ENCODE results near the gene TEDC2. TPM values are rescaled to one million over a fixed set of nuclear protein-coding genes. Genes with fewer than 3 reads are reported as not detected.

The TEDC2 gene
- total RNA-seq, 1 donor from 2014 or later: 12.0 TPM

DNA sequence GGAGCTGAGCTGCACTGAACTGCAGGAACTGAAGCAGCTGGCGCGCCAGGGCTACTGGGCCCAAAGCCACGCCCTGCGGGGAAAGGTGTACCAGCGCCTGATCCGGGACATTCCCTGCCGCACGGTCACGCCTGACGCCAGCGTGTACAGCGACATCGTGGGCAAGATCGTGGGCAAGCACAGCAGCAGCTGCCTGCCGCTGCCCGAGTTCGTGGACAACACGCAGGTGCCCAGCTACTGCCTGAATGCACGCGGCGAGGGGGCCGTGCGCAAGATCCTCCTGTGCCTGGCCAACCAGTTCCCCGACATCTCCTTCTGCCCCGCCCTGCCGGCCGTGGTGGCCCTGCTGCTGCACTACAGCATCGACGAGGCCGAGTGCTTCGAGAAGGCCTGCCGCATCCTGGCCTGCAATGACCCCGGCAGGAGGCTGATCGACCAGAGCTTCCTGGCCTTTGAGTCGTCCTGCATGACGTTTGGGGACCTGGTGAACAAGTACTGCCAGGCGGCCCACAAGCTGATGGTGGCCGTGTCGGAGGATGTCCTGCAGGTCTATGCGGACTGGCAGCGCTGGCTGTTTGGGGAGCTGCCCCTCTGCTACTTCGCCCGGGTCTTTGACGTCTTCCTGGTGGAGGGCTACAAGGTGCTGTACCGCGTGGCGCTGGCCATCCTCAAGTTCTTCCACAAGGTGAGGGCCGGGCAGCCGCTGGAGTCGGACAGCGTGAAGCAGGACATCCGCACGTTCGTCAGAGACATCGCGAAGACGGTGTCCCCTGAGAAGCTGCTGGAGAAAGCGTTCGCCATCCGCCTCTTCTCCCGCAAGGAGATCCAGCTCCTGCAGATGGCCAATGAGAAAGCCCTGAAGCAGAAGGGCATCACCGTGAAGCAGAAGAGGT is 36.6 kb downstream of the TEDC2 start:
- no peak for DNase-seq (ENCODE audit: low read depth)
- H3K4me3 ChIP-seq (ENCODE audit: low read depth, low read length): no peak overlapping the region
- H3K36me3 ChIP-seq (ENCODE audit: control insufficient read depth, insufficient read depth, low read length): peaks cover 5% of the 10 kb centered on the region
- H3K27me3 ChIP-seq (ENCODE audit: control insufficient read depth, insufficient read depth, low read length): no peaks in the 10 kb centered on the region
- TF ChIP-seq, protein P1, sequence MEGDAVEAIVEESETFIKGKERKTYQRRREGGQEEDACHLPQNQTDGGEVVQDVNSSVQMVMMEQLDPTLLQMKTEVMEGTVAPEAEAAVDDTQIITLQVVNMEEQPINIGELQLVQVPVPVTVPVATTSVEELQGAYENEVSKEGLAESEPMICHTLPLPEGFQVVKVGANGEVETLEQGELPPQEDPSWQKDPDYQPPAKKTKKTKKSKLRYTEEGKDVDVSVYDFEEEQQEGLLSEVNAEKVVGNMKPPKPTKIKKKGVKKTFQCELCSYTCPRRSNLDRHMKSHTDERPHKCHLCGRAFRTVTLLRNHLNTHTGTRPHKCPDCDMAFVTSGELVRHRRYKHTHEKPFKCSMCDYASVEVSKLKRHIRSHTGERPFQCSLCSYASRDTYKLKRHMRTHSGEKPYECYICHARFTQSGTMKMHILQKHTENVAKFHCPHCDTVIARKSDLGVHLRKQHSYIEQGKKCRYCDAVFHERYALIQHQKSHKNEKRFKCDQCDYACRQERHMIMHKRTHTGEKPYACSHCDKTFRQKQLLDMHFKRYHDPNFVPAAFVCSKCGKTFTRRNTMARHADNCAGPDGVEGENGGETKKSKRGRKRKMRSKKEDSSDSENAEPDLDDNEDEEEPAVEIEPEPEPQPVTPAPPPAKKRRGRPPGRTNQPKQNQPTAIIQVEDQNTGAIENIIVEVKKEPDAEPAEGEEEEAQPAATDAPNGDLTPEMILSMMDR (IDR thresholded peaks at IDR 0.05; ENCODE audit: insufficient read depth, low read length, poor library complexity, severe bottlenecking): no peak

DNA sequence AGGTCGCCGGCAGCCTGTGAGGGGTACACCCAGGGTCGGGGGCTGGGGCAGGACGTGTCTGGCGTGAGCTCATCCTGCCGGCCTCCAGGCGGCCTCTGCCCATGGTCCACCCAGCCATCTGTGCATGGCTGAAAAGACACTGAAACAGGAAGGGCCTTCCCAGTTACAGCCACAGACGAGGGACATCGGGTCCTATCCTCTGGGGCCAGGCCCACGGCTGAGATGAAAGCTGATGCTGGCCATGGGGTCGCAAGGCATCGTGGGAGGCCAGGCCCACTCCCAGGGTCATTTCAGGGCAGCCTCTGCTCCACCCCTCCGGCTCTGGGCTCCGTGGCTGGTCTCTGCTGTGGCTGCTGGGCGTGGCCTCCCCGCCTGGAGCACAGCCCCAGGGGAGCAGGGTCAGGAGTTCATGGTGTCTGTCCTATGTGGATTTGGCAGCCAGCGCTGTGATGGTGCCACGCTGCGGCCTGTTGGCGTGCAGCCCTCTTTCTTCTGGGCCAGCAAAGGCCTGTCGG is 37.3 kb downstream of the TEDC2 start:
- Histone ChIP-seq H3K36me3 (ENCODE audit: control insufficient read depth, insufficient read depth, low read length) (peaks cover 5% of the 10 kb centered on the region), H3K27me3 (ENCODE audit: control insufficient read depth, insufficient read depth, low read length) (no peaks in the 10 kb centered on the region), H3K4me3 (ENCODE audit: low read depth, low read length) (no peak overlapping the region)
- TF ChIP-seq, protein P1 (IDR thresholded peaks at IDR 0.05; ENCODE audit: insufficient read depth, low read length, poor library complexity, severe bottlenecking): no peak
- DNase-seq (ENCODE audit: low read depth): no peak

DNA sequence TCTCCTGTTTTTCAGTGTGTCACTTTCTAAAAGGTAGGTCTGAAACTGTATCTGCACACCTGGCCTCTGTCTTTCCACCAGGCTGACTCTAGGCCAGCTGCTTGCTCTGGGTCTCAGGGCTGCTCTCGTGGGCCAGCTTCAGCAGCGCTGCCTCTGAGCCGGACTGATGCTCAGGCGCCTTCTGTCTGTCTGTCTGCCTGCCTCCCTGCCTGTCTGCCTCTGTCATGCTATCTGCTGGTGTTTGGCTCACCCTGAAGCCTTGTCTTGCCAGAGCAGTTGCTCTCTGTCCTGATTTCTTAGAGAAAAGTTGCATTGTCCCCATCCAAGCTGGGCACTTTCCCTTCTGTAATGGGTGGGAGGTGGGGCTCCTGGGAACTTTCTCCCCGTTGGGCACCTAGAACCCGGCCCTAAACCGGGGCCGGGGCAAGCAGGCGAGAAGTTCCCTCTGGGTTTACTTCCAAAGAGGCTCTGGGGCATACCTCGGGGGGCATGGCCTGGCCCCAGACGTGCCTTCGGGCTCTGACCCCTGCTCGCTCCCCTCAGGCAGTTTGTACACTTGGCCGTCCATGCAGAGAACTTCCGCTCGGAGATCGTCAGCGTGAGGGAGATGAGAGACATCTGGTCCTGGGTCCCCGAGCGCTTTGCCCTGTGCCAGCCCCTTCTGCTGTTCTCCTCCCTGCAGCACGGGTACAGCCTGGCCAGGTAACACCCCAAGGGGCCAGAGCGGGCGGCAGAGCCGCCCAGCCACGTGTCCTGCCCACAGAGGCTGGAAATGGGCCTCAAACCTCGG is 38.0 kb downstream of the TEDC2 start:
- no peak overlapping the region for H3K4me3 ChIP-seq (ENCODE audit: low read depth, low read length)

DNA sequence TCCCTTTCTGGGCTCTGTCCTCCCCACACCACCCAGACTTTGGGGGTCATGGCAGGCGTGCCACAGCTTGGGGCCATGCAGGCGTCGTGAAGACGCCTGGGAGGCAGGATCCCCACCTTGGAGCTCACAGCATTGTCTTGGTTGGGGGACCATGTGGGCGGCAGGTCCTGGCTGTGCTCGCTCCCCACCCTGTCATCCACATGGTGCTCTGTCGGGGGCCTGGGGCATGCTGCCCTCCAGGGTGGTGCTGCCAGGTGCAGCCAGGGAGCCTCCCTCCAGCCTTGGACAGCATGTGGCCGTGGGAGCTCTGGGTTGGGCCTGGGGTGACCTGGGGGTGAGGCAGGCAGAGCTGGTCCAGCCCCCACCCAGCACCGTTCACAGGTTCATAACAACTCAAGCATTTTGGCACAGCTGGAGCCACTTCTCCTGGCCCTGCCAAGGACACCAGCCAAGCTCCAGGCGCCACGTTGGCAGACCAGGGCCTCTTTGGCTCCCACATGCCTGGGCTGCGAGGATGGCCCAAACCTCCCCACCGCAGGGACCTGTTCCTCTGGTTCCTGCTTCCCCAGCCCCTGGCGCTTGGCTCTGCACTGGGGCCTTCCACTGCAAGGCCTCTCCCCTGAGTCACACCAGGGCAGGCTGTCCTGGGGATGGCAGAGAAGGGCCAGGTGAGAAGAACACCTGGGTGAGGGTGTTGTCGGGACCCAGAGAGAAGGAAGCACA is 38.8 kb downstream of the TEDC2 start:
- TF ChIP-seq, protein P1 (IDR thresholded peaks at IDR 0.05; ENCODE audit: insufficient read depth, low read length, poor library complexity, severe bottlenecking): no peak
- H3K27me3 ChIP-seq (ENCODE audit: control insufficient read depth, insufficient read depth, low read length): no peaks in the 10 kb centered on the region
- DNase-seq (ENCODE audit: low read depth): no peak
- peaks cover 5% of the 10 kb centered on the region for H3K36me3 ChIP-seq (ENCODE audit: control insufficient read depth, insufficient read depth, low read length)
- H3K4me3 ChIP-seq (ENCODE audit: low read depth, low read length): no peak overlapping the region

More for the DNA sequence above, 38.0 kb downstream of the TEDC2 start:
- no peak for DNase-seq (ENCODE audit: low read depth)
- Histone ChIP-seq H3K36me3 (ENCODE audit: control insufficient read depth, insufficient read depth, low read length) (peaks cover 5% of the 10 kb centered on the region), H3K27me3 (ENCODE audit: control insufficient read depth, insufficient read depth, low read length) (no peaks in the 10 kb centered on the region)
- TF ChIP-seq, protein P1 (IDR thresholded peaks at IDR 0.05; ENCODE audit: insufficient read depth, low read length, poor library complexity, severe bottlenecking): no peak

DNA sequence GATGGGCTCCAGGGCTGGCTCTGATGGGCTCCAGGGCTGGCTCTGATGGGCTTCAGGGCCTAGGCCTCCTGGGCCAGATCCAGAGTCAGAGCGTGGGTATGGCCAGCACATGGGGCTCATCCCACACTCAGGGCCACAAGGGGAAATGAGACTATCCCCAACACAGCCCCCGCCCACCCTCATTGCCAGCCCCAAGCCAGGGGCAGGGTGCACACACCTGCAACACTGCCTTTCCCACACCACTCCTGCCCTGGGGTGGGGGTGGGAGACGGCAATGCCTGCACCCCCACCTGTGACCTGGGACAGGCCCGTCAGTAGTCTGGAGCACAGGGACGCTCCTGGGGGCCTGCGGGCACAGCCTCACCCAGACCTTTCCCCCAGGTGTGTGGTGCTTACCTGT is 39.5 kb downstream of the TEDC2 start:
- DNase-seq (ENCODE audit: low read depth): no peak
- no peaks in the 10 kb centered on the region for H3K27me3 ChIP-seq (ENCODE audit: control insufficient read depth, insufficient read depth, low read length)
- TF ChIP-seq, protein P1 (IDR thresholded peaks at IDR 0.05; ENCODE audit: insufficient read depth, low read length, poor library complexity, severe bottlenecking): no peak
- H3K36me3 ChIP-seq (ENCODE audit: control insufficient read depth, insufficient read depth, low read length): peaks cover 5% of the 10 kb centered on the region
- H3K4me3 ChIP-seq (ENCODE audit: low read depth, low read length): no peak overlapping the region
